Sigmoid colon (tissue), 7 donors: ENCODE measurements around the gene TMEM94. TPM values are rescaled to one million over a fixed set of nuclear protein-coding genes. Genes with fewer than 3 reads are reported as not detected.

Source experiments
- DNase-seq: peaks from one replicate; pipeline ENCODE4 v3.0.0-alpha.2; 2019
- H3K27ac ChIP-seq, 4 donors: fragments of 200-600 bp; sonication (generic); one replicate each; pipeline ENCODE4 v1.5.1; 2016 to 2019; ENCODE audit warnings: mild to moderate bottlenecking in 1 of 4
- H3K27me3 ChIP-seq, 3 donors: fragments of 200-600 bp; sonication (generic); one replicate each; pipeline ENCODE4 v1.5.1; 2019; ENCODE audit warnings: mild to moderate bottlenecking in 1 of 3
- H3K36me3 ChIP-seq, 4 donors: fragments of 200-600 bp; sonication (generic); one replicate each; pipeline ENCODE4 v1.5.1; 2016 to 2019
- H3K4me1 ChIP-seq, 4 donors: fragments of 200-600 bp; sonication (generic); one replicate each; pipeline ENCODE4 v1.5.1; 2017 to 2019
- H3K4me3 ChIP-seq, 4 donors: fragments of 200-600 bp; sonication (generic); one replicate each; pipeline ENCODE4 v1.5.1; 2017 to 2019; ENCODE audit warnings: mild to moderate bottlenecking in 2 of 4, moderate library complexity in 1 of 4
- H3K9me3 ChIP-seq, 4 donors: fragments of 200-600 bp in 3 of 4; sonication (generic) in 3 of 4; one replicate each; pipeline versions ENCODE4 v1.5.1 to v1.6.1; 2013 to 2019
- CTCF ChIP-seq, 4 experiments: fragments of 450-650 bp in 3 of 4; fragments of 200-600 bp in 1 of 4; IDR thresholded peaks; one replicate each; pipeline ENCODE4 v1.5.1; 2016 to 2019; ENCODE audit warnings: antibody characterized with exemption in 4 of 4, mild to moderate bottlenecking in 3 of 4, moderate library complexity in 2 of 4
- EP300 ChIP-seq, 4 donors: sonication (generic); formaldehyde crosslinking; IDR thresholded peaks; one replicate each; pipeline ENCODE4 v1.6.1; 2017; ENCODE audit warnings: antibody characterized with exemption in 4 of 4
- POLR2A ChIP-seq, 2 donors: fragments of 450-650 bp; IDR thresholded peaks; one replicate each; pipeline ENCODE4 v1.6.1; 2016; ENCODE audit warnings: antibody characterized with exemption in 2 of 2, mild to moderate bottlenecking in 2 of 2, moderate library complexity in 2 of 2
- POLR2AphosphoS5 ChIP-seq, 4 donors: sonication (generic); formaldehyde crosslinking; IDR thresholded peaks; one replicate each; pipeline ENCODE4 v1.6.1; 2017; ENCODE audit warnings: antibody characterized with exemption in 4 of 4
- WGBS, 2 donors: extraction: QIAGEN DNeasy Blood & Tissue Kit; methylation state at CpG; one replicate each; pipeline ENCODE4 v1.1.7; 2013; 5-methylcytosine and 5-hydroxymethylcytosine counted together
- intact Hi-C: fragments of 100-400 bp; cut with DNase I; formaldehyde crosslinking; loops from one replicate; pipeline ENCODE4 v1.15.1; 2023
- polyA plus RNA-seq, 3 donors: library from polyadenylated mRNA; stranded (reverse); fragments of 200-250 nt; gene quantifications; one replicate each; pipeline ENCODE4 v1.2.3, GENCODE V29; 2013
- total RNA-seq, 4 donors: library from RNA; depleted of rRNA; stranded (reverse); fragments of >200 nt; gene quantifications; one replicate each; pipeline ENCODE4 v1.1.0, GENCODE V29; 2016
- donor health status: healthy with polysubstance abuse.
- donor health status: Bipolar disorder and iron deficiency.
- donor health status: healthy.

The TMEM94 gene
- total and polyA plus RNA-seq, 7 donors: 6.2 to 74.8 (median 31.3) TPM

GRCh38 chr17:75457047-75457654 lies 716 bp downstream of the TMEM94 start:
- DNase-seq: no peak
- TF ChIP-seq POLR2AphosphoS5 (IDR thresholded peaks at IDR 0.05) (peak in 2 of 4 donors; percentile 16 to 55), EP300 (IDR thresholded peaks at IDR 0.05) (no peak)
- peaks cover 0 to 28% (median 21%) of the 10 kb centered on the region in 4 donors for H3K4me1 ChIP-seq
- intact Hi-C loops: loop anchor here (2.0 kb wide), 1 partner anchor 58 kb away; the partner anchor contains the start of gene CASKIN2
- peak overlapping the region; percentile 69 to 86 (median 78) for H3K4me3 ChIP-seq
- H3K27ac ChIP-seq: peak overlapping the region; percentile 85 to 91 (median 88)
- 3 to 4% methylated on average over 38 of the region's 38 CpGs for WGBS, 2 donors
- H3K9me3 ChIP-seq: no peaks in the 10 kb centered on the region
- no peaks in the 10 kb centered on the region for H3K27me3 ChIP-seq
- no peaks in the 10 kb centered on the region for H3K36me3 ChIP-seq

DNA sequence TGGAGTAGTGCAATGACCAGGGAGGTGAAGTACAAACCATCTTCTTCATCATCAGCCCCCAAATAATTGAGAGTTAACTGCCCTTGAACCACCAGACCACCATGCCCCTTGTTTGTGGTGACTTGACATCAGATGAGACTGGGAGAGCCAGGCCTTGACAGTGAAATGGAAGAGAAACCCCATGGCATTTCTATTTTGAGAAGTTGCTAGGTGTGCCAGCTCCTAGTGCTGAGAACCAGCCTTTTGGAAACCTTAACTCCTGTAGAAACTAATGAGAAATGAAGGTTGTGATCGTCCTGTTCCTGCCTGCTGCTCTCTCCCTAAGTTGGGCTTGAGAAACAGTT lies 2.8 kb downstream of the TMEM94 start:
- peaks cover 0 to 3% (median 0%) of the 10 kb centered on the region in 4 donors for H3K36me3 ChIP-seq
- H3K4me1 ChIP-seq: peaks cover 0 to 28% (median 21%) of the 10 kb centered on the region in 4 donors
- 11 to 47% methylated on average over 1 of the region's 1 CpG for WGBS, 2 donors
- no peak for TF ChIP-seq EP300 (IDR thresholded peaks at IDR 0.05)
- no peak for TF ChIP-seq CTCF (IDR thresholded peaks at IDR 0.05)
- no peak for TF ChIP-seq POLR2AphosphoS5 (IDR thresholded peaks at IDR 0.05)
- TF ChIP-seq POLR2A (IDR thresholded peaks at IDR 0.05): peak in 1 of 2 donors; percentile 17
- DNase-seq: no peak
- H3K9me3 ChIP-seq: no peaks in the 10 kb centered on the region
- H3K4me3 ChIP-seq: no peak overlapping the region
- no peaks in the 10 kb centered on the region for H3K27me3 ChIP-seq
- H3K27ac ChIP-seq: peak overlapping the region in 3 of 4 donors; percentile 1 to 47 (median 9)
- intact Hi-C loops: no loop called here

DNA sequence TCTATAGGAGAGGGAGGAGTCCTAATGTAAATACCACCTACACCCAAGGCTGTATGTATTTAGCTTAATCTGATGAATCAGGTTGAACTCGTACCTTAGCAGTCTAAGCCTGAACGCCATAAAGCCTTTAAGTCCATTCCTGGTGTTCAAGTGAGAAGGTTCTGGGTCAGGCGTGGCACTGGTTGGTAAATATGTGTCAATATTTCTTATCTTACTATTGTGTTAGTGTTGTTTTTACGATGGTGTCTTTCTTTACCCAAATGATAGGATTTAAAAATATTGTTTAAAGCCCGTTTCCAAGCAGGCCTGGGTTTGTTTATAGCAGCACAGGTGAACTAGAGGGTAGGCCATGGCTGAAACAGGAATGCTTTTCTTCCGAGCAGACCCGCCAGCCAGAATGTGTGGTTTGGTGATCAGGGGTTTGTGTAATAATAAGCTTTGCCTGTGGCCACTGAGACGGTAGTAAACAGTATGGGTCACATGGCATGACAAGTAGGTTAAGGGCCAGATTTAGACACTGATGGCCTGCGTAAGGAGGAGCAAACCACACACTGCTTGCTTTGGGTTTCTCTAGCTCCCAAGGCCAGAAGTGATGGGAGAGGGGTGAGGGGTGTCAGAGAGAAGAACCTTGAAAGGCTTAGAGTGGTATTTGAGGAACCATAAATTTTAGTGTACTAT lies 3.3 kb downstream of the TMEM94 start:
- Histone ChIP-seq H3K36me3 (peaks cover 0 to 3% (median 0%) of the 10 kb centered on the region in 4 donors), H3K27ac (peak overlapping the region; percentile 1 to 47 (median 11)), H3K27me3 (no peaks in the 10 kb centered on the region), H3K4me1 (peaks cover 0 to 28% (median 21%) of the 10 kb centered on the region in 4 donors), H3K9me3 (no peaks in the 10 kb centered on the region), H3K4me3 (no peak overlapping the region)
- TF ChIP-seq POLR2AphosphoS5 (IDR thresholded peaks at IDR 0.05) (no peak), CTCF (IDR thresholded peaks at IDR 0.05) (no peak), EP300 (IDR thresholded peaks at IDR 0.05) (no peak), POLR2A (IDR thresholded peaks at IDR 0.05) (no peak)
- intact Hi-C loops: no loop called here
- WGBS, 2 donors: 13 to 53% methylated on average over 9 of the region's 9 CpGs
- no peak for DNase-seq

- DNase-seq: no peak
- no peaks in the 10 kb centered on the region for H3K9me3 ChIP-seq
- H3K36me3 ChIP-seq: peaks cover 0 to 3% (median 0%) of the 10 kb centered on the region in 4 donors
- H3K27ac ChIP-seq: peak overlapping the region in 2 of 4 donors; percentile 9 to 13
- no peak overlapping the region for H3K4me3 ChIP-seq
- no peaks in the 10 kb centered on the region for H3K27me3 ChIP-seq
- peaks cover 0 to 28% (median 21%) of the 10 kb centered on the region in 4 donors for H3K4me1 ChIP-seq
- TF ChIP-seq CTCF (IDR thresholded peaks at IDR 0.05) (no peak), POLR2A (IDR thresholded peaks at IDR 0.05) (no peak), POLR2AphosphoS5 (IDR thresholded peaks at IDR 0.05) (no peak), EP300 (IDR thresholded peaks at IDR 0.05) (no peak)
- WGBS, 2 donors: 93 to 94% methylated on average over 4 of the region's 4 CpGs
- intact Hi-C loops: no loop called here
Measured at GRCh38 chr17:75460295-75460694, 3.9 kb downstream of the TMEM94 start.

DNA sequence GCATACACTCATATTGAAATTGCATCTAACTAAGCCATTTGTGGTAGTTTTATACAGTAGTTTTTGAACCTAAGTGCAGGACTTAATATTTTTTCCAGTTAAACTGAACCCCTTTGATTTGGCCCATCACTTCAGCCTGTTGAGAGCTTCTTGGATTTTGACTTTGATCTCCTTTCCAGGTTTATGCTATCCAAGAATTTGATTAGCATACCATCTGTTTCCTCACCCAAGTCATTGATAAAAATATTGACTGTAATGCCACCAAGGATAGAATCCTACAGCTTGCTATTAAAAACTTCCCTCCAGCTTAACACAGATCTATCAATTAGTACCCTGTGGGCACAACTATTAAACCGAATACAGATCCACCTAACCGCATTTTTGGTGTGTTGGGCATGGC lies 7.2 kb downstream of the TMEM94 start:
- Histone ChIP-seq H3K9me3 (no peaks in the 10 kb centered on the region), H3K27me3 (no peaks in the 10 kb centered on the region), H3K27ac (no peak overlapping the region), H3K36me3 (peaks cover 0 to 3% (median 0%) of the 10 kb centered on the region in 4 donors), H3K4me3 (no peak overlapping the region), H3K4me1 (peaks cover 0 to 12% (median 2%) of the 10 kb centered on the region in 4 donors)
- WGBS, 2 donors: 96 to 99% methylated on average over 2 of the region's 2 CpGs
- intact Hi-C loops: no loop called here
- no peak for DNase-seq
- TF ChIP-seq POLR2A (IDR thresholded peaks at IDR 0.05) (no peak), POLR2AphosphoS5 (IDR thresholded peaks at IDR 0.05) (no peak), EP300 (IDR thresholded peaks at IDR 0.05) (no peak), CTCF (IDR thresholded peaks at IDR 0.05) (no peak)
